ENCODE data around the gene IGLON5.

The IGLON5 gene

DNA sequence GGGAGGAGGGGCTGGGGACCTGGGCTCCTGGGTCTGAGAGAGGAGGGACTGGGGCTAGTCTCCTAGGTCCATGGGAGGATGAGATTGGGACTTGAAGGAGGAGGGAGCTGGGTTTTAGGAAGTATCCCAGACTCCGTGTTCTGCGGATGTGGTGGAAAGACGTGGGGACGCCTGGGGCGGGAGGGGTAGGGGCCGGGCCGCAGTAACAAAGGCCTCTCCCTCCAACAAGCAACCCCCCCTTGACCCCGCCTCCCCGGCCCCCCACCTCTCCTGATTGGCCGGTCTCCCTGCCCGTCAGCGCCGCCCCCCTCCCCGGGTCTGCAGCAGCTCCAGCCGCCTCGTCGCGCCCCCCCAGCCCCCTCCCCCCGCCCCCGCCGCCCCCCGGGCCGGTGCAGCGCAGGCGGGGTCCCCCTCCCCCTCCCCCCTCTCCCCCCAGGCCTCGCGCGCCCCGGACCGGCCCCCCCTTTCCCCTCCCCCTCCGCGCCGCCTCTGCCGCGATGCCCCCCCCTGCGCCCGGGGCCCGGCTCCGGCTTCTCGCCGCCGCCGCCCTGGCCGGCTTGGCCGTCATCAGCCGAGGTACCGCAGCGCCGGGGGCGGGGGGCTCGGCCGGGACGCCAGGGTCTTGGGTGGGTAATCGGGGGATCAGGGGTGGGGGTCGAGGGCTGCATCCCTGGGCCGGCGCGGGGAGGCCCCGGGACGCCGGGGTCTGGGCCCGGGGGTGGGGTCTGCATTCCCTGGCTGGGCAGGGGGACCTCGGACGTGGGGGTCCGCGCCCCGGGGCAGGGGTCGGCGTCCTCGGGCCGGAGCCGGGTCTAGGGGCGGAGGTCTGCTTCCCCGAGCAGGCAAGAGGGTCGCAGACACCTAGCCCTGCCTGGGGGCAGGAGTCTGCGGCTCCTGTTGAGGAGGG, at the start of gene IGLON5:
Gene IGLON5 (plus strand): TSS at position 294 of the 907 bp plus-strand sequence. CDS start 204 bp downstream, at position 498.
- intact Hi-C loops (cut with DNase I): no loop called here
- DNase-seq: peak in 1 of 10 donors; percentile 57

DNA sequence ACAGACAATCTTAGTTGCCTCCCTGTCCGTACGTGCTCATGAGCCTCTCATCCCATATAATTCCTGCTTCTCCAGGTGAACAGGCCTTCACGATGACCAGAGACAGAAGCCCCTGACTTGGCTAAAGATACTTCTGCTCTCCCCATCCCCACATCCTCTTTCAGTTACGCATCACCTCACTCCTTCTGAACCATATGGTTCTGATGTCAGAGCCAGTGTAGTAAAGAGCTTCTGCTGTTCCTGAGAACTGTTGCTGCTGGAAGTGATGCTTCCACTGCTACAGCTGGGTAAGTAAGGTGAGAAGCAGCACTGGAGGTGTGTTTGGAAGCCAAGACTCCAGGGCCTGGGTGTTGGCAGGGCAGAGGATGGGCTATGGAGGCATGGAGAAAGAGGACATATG, 47.6 kb upstream of the IGLON5 start:
- intact Hi-C loops (cut with DNase I): no loop called here

DNA sequence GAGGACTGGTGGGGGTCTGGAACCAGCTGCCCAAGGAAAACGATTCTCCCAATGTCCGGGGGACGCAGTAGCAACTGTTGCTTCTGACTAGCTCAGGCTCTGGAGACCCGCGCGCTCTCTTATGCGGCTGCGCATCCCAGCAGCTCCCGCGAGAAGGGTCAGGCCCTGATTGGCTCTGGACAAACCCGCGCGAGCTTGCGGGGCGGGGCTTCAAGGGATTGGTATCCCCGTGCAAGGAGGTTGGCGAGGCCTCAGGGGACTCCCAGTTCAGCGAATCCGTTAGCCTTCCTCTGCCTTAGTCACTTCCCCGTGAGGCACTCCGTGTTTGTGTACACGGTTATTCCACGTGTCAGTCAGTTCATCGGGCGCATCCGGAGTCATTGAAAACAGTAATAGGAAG, 40.4 kb upstream of the IGLON5 start:
- intact Hi-C loops (cut with DNase I): no loop called here
- peak in 2 of 10 donors; percentile 59 to 79 for DNase-seq

More for the DNA sequence above, 47.6 kb upstream of the IGLON5 start:
- DNase-seq: no peak

DNA sequence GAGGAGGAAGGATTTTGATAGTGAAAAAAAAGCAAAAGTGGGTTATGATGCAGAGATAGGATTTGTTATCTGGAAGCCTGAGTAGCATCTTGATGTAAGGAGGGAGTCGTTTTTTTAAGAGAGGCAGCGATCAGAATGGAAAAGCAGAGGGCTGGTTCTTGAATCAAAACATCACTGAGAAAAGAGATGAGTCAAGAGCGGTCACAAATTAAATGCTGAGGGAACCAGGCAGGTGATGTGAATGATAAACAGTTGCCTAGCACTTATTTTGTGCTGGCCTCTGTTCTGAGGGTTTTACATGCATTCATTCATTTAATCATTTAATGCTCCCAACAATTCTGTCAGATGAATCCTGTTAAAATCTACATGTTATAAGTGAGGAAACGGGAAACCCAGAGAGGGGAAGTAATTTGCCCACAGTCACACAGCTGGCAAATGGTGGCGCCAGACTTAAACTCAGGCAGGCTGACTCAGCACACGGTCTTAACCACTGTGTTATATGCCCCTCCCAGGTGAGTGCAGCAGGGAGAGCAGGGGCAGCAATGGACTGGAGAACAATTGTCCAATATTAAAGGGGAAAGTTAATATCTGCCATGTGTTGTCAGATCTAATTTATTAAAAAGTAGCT, 39.1 kb upstream of the IGLON5 start:
- intact Hi-C loops (cut with DNase I): no loop called here
- DNase-seq: no peak

DNA sequence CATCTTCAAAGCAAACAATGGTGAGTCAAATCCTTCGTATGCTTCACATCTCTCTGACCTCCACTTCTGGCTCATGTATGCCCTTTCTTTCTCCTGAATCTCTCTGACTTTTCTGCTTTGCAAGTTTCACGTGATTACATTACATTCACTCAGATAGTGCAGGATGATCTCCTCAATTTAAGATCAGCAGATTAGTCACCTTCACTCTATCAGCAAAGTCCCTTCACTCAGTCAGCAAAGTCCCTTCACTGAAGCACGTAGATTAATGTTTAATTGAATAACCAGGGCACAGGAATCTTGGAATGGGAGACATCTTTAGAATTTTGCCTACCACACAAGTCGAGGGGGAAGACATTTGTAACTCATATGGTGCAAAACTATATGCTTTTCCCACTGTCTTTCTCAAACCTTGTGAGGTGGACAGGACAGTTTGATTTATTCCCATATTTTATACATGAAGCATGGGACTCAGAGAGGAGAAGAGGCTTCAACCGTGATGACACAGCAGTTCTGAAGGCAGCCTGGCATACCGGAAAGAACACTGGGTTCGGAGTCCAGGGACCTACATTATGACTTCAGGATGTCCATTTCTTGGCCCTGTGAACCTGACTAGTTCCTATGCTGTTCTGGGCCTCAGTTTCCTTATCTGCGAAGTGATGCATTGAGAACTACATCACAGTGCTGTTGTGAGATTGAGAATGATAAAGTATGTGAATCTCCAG, 37.2 kb upstream of the IGLON5 start:
- DNase-seq: no peak
- intact Hi-C loops (cut with DNase I): no loop called here

DNA sequence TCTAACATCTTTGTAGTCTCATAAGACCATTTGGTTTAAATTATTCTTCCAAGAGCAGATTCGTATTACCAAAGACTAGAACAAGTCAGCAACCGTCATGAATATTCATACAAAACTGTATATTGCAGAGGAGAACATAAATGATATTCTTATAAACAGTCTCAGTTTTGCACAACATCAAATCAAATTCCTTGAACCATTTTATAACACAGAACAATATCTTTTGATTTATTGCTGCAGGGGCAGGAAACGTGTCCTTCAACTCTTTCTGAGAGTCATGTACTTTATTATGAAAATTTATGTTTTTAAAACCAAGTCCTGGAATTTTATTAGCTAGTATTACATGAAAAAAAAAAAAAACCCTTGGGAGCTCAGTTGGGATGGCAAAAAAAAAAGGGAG, 34.3 kb upstream of the IGLON5 start:
- intact Hi-C loops (cut with DNase I): no loop called here
- no peak for DNase-seq

DNA sequence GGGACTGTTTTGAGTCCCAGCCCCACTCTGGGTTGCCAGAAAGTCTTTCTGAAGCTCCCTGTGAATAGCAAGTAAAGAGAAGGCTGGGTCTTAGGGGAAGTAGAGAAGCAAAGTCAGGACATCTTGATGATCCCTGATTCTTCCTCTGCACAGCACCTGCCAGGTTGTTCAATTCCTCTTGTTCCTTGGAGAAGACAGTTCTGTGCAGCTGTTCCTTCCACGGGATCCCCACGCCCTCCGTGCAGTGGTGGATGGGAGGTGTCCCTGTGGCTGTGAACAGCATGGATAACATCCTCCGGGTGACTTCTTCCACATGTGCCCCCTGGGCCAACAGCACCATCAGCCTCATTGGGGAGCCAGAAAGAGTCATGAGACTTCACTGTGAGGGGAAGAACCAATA, 29.1 kb upstream of the IGLON5 start:
- no peak for DNase-seq
- intact Hi-C loops (cut with DNase I): no loop called here

DNA sequence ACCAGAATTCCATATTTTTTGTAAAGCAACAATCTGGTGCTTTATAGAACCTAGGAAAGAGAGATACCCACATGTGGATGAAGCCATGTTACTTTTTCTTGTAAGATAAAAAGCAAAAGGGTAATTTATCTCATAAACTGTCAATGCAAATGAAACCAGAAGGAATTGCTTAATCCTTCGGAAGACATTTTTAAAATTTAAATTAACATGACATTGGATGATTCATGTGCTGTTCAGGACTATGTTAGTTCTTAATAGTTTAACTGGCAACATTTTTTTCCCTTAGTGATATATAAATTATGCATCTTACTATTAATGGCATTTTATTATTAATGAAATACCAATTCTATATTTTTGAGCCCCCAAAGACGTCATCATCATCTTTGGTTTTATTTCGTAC, 25.8 kb upstream of the IGLON5 start:
- DNase-seq: no peak
- intact Hi-C loops (cut with DNase I): no loop called here

DNA sequence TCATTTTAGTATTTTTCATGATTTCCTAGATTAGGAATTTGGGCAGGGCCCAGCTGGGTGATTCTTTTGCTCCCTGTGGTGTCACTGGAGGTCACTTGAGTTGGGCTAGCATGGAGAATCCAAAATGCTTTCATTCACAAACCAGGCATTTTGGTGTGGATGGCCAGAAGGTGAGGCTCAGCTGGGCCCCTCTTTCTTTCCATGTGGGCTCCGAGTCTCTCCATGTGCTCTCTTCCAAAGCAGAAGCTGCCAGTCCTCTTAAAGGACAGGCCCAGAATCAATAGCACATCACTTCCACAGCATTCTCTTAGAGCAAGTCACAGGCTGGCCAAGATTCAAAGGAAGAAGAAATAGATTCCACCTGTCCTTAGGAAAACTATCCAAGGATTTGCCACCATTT, 21.8 kb upstream of the IGLON5 start:
- no peak for DNase-seq
- intact Hi-C loops (cut with DNase I): no loop called here

DNA sequence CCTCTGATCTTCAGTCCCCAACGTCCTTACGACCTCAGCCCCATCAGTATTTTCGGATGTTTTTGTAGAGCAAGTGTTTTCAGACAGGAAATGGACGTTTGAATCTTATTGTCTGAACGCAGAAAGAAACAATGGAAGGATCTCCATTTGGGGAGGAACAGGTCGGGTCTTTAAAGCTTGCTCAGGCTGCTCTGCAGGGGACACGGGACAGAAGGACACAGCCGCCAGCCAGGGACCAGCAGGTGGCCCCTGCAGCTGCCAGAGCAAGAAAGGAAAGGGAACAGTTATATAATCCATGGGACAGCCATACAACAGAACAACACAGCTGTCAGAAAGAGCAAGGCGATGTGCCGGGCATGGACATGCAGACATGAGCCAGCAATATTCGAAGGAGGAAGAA, 18.5 kb upstream of the IGLON5 start:
- intact Hi-C loops (cut with DNase I): no loop called here
- DNase-seq: peak in 3 of 10 donors; percentile 28 to 87 (median 86)

DNA sequence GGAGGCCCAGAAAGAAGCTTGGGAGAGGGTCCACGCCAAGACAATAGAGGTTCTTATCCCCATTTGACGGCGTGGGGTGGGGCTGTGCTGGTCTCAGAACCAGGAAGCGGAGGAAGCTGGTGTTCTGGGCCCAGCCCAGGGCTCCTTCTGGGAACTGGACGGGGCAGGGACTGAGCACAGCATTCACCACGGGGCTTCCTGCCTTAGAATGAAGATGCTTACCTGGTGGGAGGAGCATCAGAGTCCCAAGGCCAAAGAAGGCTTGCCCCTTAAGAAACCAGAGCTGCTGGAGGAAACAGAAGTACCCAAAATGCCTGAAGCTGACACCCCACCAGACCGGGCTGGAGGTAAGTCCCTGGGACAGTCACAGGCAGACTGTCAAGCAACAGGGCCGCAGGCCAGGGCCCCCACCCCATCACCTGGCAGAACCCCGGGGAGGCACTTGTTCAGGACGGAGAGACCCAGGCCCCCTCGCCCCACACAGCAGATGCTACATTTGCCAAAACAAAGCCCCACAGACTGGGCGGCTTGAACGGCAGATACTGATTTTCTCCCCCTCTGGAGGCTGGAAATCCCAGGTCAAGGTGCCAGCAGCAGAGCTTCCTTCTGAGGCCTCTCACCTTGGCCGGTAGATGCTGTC, 17.8 kb upstream of the IGLON5 start:
- intact Hi-C loops (cut with DNase I): no loop called here

DNA sequence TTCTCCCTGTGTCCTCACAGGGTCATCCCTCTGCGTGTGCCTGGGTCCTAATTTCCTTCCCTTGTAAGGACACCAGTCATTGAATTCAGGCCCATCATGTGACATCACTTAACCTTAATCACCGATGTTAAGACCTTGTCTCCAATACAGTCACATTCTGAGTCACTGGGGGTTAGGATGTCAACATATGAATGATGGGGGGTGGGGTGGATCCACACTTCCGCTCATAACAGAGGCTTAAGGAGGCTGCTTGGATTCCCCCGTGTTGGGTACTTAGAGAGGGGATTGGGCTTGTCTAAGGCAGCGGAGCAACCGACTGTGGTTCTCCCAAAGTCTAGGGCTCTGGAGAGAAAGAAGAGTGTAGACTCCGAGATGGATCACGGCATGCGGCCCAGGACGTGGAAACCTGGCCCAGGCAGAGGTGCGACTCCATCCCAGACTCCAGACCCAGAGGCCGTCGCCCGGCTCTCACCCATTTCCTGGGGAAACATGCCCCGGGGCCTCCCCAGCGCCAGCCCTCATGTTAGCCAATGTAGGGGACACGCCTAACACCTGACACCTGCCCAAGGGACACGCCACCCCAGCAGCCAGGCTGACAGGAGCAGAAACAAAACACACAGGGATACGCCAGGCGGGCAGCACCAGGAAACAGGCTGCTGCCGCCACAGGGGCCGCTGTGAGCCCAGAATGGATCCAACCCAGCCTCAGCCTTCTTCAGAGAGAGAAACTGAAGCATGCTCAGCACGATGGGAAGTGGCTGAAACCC, 17.1 kb upstream of the IGLON5 start:
- no peak for DNase-seq
- intact Hi-C loops (cut with DNase I): no loop called here

More for the DNA sequence above, 17.8 kb upstream of the IGLON5 start:
- DNase-seq: no peak

DNA sequence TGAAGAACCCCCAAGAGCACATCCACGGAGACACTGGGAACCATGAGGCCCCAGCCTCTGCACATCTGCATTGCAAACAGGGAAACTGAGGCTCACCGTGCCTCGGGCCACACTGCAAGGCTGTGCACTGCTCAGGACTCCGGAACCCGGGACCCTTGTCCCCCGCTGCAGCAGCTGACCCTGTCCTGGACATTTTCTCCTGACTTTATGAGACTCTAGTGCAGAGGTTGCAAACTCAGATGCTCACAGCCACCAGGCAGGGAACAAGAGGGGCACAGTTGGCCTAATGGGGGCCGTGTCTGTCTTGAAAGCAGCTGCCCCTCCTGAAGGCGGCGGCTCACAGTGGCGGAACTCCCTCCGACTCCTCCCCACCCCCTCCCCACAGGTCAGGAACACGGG, 16.5 kb upstream of the IGLON5 start:
- DNase-seq: no peak
- intact Hi-C loops (cut with DNase I): no loop called here

DNA sequence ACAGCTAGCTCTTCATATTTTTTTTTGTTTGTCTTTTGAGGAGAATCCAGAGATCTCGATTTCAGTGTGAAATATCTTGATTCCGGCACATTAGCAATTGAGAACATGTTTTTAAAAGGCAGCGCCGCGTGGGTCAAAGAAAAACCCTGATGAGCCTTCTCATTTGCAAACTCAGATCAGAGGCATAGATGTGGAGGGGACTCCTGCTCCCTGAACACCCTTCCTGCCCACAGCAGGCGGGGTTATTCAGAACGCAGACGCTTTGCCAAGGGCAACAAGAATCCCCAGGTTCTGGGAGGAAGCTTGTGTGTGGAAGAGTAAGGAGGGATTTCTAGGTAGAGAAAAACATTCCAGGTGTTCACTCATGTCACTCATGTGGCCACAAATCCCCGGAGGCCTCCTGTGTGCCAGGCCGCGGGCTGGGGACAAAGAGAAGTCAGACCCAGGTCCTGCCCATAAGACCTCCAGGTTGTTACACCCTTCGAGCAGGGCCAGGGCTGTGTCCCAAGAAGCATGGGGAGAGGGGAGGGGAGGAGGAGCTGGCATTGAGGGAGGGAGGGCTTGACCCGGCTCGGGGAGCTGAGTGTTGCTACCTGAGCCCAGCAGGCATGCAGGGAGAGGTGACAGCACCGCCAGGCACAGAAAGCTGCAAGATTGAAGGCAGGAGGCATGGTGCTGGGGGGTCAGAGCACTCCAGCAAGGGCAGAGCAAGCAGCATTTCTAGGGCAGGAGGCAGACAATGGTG, 15.9 kb upstream of the IGLON5 start:
- no peak for DNase-seq

DNA sequence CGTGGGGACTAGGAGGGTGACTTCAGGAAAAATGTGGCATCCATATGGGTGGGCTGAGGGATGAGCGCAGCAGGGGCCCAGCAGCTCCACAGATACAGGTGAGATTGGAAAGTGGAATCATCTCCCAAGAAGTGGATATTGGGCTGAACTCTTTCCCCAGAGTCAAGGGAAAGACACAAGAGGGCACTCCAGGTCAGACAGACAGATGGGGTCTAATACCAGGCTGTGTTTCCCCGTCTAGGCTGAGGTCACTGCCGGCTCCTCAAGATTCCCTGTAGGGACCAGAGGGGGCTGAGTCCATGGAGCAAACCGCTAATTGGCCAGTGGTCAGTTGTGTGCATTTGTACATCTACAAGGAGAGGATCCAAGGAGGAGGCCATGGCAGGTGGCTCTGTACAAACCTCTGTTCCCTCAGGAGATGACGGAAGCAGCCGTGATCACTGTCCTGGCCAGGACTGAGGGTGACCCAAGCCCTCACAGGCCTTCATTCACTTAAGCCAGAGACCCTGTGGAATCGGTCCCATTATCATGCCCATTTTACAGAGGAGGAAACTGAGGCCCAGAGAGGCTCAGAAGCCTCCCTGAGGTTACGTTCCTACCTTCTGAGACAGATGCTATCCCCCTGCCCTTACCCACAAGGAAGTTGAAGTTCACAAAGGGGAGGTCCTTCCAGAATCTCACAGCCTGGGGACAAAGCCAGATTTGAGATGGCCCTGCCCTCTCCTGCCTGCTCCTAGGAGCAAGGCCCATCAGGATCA, 14.9 kb upstream of the IGLON5 start:
- intact Hi-C loops (cut with DNase I): no loop called here
- no peak for DNase-seq

More for the DNA sequence above, 15.9 kb upstream of the IGLON5 start:
- intact Hi-C loops (cut with DNase I): no loop called here

DNA sequence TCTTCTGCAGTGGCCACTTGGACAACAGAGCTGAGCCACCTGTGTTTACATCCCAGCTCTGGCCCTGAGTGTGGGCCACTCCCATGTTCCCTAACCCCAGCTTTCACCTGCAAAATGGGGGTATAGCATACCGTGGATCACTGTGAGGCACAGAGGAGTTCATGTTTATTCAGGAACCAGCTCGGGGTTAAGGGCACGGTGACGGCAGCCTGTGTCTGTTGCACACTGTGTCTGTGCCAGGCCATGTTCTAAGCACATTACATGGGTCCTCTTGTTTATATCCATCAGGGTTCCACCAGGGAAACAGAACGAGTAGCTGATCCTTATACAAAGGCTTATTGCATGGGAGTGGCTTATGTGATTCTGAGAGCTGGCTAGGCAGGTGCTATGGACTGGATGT, 14.0 kb upstream of the IGLON5 start:
- no peak for DNase-seq
- intact Hi-C loops (cut with DNase I): no loop called here

DNA sequence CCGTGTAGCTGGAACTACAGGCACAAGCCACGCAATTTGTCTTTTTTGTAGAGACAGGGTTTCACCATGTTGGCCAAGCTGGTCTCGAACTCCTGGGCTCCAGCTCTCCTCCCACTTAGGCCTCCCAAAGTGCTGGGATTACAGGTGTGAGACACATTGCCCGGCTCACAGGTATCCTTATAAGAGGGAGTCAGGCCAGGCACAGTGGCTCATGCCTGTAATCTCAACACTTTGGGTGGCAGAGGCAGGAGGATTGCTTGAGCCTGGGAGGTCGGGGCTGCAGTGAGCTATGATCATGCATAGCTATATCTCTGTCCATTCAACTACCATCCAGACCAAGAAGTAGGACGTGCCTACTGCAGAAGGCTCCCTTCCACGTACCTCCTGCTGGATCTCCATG, 10.2 kb upstream of the IGLON5 start:
- intact Hi-C loops (cut with DNase I): no loop called here
- DNase-seq: no peak

DNA sequence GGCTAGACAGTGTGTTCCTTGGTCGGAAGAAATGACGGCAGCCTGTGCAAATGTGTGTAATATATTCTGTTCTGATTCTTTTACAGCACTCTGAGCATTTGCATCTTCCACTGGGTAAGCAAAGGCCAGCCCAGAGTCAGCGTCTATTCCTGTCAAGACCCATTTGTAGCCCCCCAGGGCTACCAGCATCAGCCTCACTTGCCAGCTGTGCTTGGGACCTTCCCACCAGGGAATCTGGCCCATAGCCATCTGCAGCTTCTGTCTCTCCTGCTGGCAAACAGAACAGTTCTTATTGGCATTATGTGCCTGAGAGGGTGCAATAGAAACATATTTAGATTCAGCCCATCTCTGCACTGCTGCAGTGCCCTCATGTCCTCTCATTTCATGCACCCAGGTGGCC, 6.0 kb upstream of the IGLON5 start:
- intact Hi-C loops (cut with DNase I): no loop called here
- DNase-seq: no peak

DNA sequence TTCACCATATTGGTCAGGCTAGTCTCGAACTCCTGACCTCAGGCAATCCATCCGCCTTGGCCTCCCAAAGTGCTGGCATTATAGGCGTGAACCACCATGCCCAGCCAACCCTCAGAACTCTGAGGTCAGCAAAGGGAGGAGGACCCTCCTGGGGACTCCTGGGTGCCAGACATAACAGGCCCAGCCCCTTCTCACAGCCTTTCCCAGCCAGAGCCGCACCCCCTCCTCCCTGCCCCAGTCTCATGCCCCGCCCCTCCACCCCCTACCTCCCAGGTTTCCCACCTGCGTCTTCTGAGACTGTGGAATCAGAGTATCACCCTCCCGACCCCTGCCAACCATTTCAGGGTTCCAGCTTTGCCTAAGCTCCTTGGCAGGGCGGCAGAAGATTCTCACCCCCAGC, 5.2 kb downstream of the IGLON5 start:
- intact Hi-C loops (cut with DNase I): no loop called here
- DNase-seq: no peak

Data from posterior cingulate gyrus (tissue), 11 donors.